ENCODE measurements around the gene CPNE7. TPM values are rescaled to one million over a fixed set of nuclear protein-coding genes. Genes with fewer than 3 reads are reported as not detected.

Gene CPNE7
- total RNA-seq, 1 experiment from 2014 or later = not detected

DNA sequence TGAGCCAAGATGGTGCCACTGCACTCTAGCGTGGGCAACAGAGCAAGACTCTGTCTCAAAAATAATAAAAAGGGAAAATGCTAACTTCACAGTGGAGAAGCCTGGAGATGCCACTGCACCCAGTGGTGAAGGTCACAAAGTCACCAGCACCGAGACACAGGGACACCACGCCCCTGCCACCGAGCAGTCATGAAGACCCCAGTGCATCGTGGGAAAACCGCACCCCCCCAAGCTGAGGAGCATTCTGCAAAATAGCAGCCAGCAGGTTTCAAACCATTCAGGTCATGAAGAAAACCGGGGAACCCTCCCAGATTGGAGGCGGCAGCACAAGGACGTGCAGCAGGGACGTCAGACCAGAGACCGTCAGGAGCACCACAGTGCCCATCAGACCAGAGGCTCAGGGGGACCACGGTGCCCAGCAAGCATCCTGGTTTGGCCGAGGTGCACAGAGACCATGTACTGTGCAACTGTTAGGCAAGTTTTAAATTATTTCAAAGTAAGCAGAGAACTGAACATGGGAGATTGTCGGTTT, 68.3 kb downstream of the CPNE7 start:
- Histone ChIP-seq H3K36me3 (peaks cover 17% of the 10 kb centered on the region), H3K4me1 (0 out of 2 replicates have a peak, but pooled peaks cover 2% of the 10 kb centered on the region), H3K9me3 (replicated peaks) (no peaks in the 10 kb centered on the region)

DNA sequence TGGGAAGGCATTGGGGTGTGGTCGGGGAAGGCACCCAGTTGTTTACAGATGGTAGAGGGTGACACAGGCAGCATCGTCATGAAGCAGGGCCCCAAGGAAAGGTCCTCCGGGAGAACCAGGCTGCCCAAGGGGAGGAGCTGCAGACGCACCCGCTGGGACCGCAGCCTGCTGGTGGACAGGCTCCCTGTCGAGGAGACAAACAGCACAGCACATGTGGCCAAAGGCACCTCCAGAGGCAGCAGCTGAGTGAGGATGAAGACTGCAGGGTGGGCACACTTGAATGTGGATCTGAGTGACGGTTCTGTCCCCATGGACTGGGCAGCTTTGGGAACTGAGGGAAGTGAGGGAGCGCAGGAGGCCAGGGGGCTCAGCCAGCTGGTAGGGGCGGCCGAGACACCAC, 69.6 kb downstream of the CPNE7 start:
- Histone ChIP-seq H3K27me3 (no peaks in the 10 kb centered on the region), H3K4me1 (0 out of 2 replicates have a peak, but pooled peaks cover 2% of the 10 kb centered on the region), H3K4me3 (no peak overlapping the region), H3K36me3 (peaks cover 25% of the 10 kb centered on the region), H3K27ac (no peak overlapping the region), H3K9me3 (replicated peaks) (no peaks in the 10 kb centered on the region)
- DNase-seq = no peak

More for the DNA sequence above, 68.3 kb downstream of the CPNE7 start:
- Histone ChIP-seq H3K27me3 (no peaks in the 10 kb centered on the region), H3K27ac (no peak overlapping the region), H3K4me3 (no peak overlapping the region)
- no peak for DNase-seq

DNA sequence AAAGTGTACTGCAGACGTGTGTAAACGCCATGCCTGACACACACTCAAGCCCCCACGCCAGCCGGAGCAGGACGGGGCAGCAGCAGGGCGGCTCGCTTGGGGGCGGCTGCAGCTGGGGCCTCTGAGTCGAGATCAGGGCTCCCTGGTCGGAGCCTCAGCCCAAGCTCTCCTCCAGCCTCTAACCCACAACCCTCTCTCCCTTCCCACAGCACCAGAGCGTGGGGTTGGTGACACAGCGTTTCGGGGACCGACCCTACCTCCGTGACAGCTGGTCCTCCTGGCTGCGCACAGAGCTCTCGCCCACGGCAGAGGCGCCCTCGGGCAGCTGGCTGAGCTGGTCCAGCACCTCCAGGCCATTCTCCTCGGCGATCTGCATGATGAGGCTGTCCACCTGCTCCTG, 70.7 kb downstream of the CPNE7 start:
- H3K27ac ChIP-seq = no peak overlapping the region
- no peak for DNase-seq
- no peaks in the 10 kb centered on the region for H3K4me1 ChIP-seq
- no peaks in the 10 kb centered on the region for H3K9me3 ChIP-seq (replicated peaks)
- no peak overlapping the region for H3K4me3 ChIP-seq
- H3K36me3 ChIP-seq = peaks cover 36% of the 10 kb centered on the region
- no peaks in the 10 kb centered on the region for H3K27me3 ChIP-seq

Other genes with a start within 250 kb of the CPNE7 start
- gene ANKRD11, start 85.2 kb upstream of the CPNE7 start, total RNA-seq (2014; rRNA removed; shearing (Covaris generic)) = 105 and 116 TPM in 2 replicates
- gene SPG7, start 67.4 kb upstream of the CPNE7 start, total RNA-seq (2014; rRNA removed; shearing (Covaris generic)) = 137 and 161 TPM in 2 replicates
- gene RPL13, start 15.1 kb upstream of the CPNE7 start, total RNA-seq (2014; rRNA removed; shearing (Covaris generic)) = 5,665 and 6,596 TPM in 2 replicates
- gene DPEP1, start 37.9 kb downstream of the CPNE7 start, total RNA-seq (2014; rRNA removed; shearing (Covaris generic)) = 1.6 and 1.7 TPM in 2 replicates
- 71.1 and 75.6 TPM in 2 replicates for gene CHMP1A, start 82.0 kb downstream of the CPNE7 start, total RNA-seq (2014; rRNA removed; shearing (Covaris generic))
- gene SPATA33, start 82.1 kb downstream of the CPNE7 start, total RNA-seq (2014; rRNA removed; shearing (Covaris generic)) = 9.9 and 12.7 TPM in 2 replicates
- gene CDK10, start 110.9 kb downstream of the CPNE7 start, total RNA-seq (2014; rRNA removed; shearing (Covaris generic)) = 29.0 and 35.1 TPM in 2 replicates
- gene SPATA2L, start 125.9 kb downstream of the CPNE7 start, total RNA-seq (2014; rRNA removed; shearing (Covaris generic)) = 6.0 and 7.2 TPM in 2 replicates
- gene VPS9D1, start 145.1 kb downstream of the CPNE7 start, total RNA-seq (2014; rRNA removed; shearing (Covaris generic)) = 2.2 and 2.5 TPM in 2 replicates
- 12.2 and 13.3 TPM in 2 replicates for gene ZNF276, start 145.8 kb downstream of the CPNE7 start, total RNA-seq (2014; rRNA removed; shearing (Covaris generic))
- 46.1 and 60.2 TPM in 2 replicates for gene FANCA, start 240.9 kb downstream of the CPNE7 start, total RNA-seq (2014; rRNA removed; shearing (Covaris generic))

Data from SJCRH30 (cell line).